T-helper 1 cell treated with Interleukin-12 subunit alpha and Interleukin-12 subunit beta and Interleukin-4 antibody, amounts not matched to agents 30 μg/mL and 1 μg/mL, for 36 hours (primary cell): Measurements from ENCODE around the gene CLDN4.
"Not testable (repeated sequence)": the region's sequence is repeated elsewhere in the genome, so short reads cannot be mapped to it uniquely, and the experiment has no call there.

Experiments used
- H3K27ac Mint-ChIP-seq: one replicate; pipeline ENCODE4 v1.8.0; 2021; ENCODE audit warnings: mild to moderate bottlenecking, mixed read lengths
- H3K27me3 Mint-ChIP-seq: one replicate; pipeline ENCODE4 v1.8.0; 2021; ENCODE audit warnings: low read depth, mixed read lengths
- H3K36me3 Mint-ChIP-seq: one replicate; pipeline ENCODE4 v1.8.0; 2021; ENCODE audit warnings: low read depth, mixed read lengths
- H3K4me1 Mint-ChIP-seq: one replicate; pipeline ENCODE4 v1.8.0; 2021; ENCODE audit warnings: low read depth, mixed read lengths
- H3K4me3 Mint-ChIP-seq: one replicate; pipeline ENCODE4 v1.8.0; 2021; ENCODE audit warnings: mild to moderate bottlenecking, moderate library complexity, mixed read lengths
- H3K9me3 Mint-ChIP-seq: one replicate; pipeline ENCODE4 v1.8.0; 2021; ENCODE audit warnings: mixed read lengths

Gene CLDN4, protein sequence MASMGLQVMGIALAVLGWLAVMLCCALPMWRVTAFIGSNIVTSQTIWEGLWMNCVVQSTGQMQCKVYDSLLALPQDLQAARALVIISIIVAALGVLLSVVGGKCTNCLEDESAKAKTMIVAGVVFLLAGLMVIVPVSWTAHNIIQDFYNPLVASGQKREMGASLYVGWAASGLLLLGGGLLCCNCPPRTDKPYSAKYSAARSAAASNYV

GRCh38 chr7:73830681-73831583, at the start of gene CLDN4:
CLDN4 (plus strand) TSS chr7:73830996; CDS start chr7:73831202, 206 bp downstream.
- peaks cover 14% of the 10 kb centered on the region for H3K27me3 Mint-ChIP-seq
- no peak within 1 kb of the TSS for H3K4me3 Mint-ChIP-seq
- H3K4me1 Mint-ChIP-seq = peaks cover 13% of the 10 kb centered on the region
- H3K9me3 Mint-ChIP-seq = no peaks in the 10 kb centered on the region
- no peaks in the 10 kb centered on the region for H3K36me3 Mint-ChIP-seq
- no peak within 1 kb of the TSS for H3K27ac Mint-ChIP-seq

GRCh38 chr7:73786588-73786987, 44.2 kb upstream of the CLDN4 start:
- H3K36me3 Mint-ChIP-seq = no peaks in the 10 kb centered on the region
- H3K27me3 Mint-ChIP-seq = no peaks in the 10 kb centered on the region
- H3K4me3 Mint-ChIP-seq = no peak overlapping the region
- H3K4me1 Mint-ChIP-seq = no peaks in the 10 kb centered on the region
- no peak overlapping the region for H3K27ac Mint-ChIP-seq
- H3K9me3 Mint-ChIP-seq = no peaks in the 10 kb centered on the region

DNA sequence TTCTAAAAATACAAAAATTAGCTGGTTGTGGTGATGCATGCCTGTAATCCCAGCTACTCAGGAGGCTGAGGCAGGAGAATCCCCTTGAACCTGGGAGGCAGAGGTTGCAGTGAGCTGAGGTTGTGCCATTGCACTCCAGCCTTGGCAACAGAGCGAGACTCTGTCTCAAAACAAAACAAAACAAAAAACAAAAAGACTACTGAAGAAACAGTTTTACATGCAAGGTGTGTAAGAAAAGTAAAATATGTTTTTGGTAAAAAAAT, 43.1 kb upstream of the CLDN4 start:
- not testable (repeated sequence) for H3K9me3 Mint-ChIP-seq, H3K4me1 Mint-ChIP-seq, H3K27ac Mint-ChIP-seq, H3K27me3 Mint-ChIP-seq, H3K4me3 Mint-ChIP-seq, H3K36me3 Mint-ChIP-seq

DNA sequence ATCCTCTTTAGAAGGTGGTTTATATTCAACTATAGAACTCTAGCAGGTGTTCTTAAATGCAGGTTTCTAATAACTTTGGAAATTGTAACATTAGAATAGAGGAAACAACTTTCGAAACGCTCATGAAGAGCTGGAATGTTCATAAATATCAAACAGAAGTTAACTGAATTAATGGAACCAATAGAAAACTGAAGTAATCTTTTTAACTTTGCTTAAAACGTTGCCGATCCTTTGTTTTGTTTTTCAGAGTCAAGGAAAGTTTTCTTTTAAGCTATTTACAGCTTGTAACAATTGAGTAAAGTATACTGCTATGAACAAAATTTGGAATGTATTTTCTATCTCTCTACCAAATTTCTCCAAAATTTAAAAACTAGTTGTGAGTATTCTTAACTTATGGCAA, 41.7 kb upstream of the CLDN4 start:
- H3K27ac Mint-ChIP-seq = no peak overlapping the region
- no peaks in the 10 kb centered on the region for H3K27me3 Mint-ChIP-seq
- H3K36me3 Mint-ChIP-seq = no peaks in the 10 kb centered on the region
- H3K4me1 Mint-ChIP-seq = no peaks in the 10 kb centered on the region
- no peaks in the 10 kb centered on the region for H3K9me3 Mint-ChIP-seq
- H3K4me3 Mint-ChIP-seq = no peak overlapping the region

GRCh38 chr7:73791170-73791690, 39.6 kb upstream of the CLDN4 start:
- not testable (repeated sequence) for H3K36me3 Mint-ChIP-seq, H3K4me3 Mint-ChIP-seq, H3K4me1 Mint-ChIP-seq, H3K27me3 Mint-ChIP-seq, H3K27ac Mint-ChIP-seq, H3K9me3 Mint-ChIP-seq

DNA sequence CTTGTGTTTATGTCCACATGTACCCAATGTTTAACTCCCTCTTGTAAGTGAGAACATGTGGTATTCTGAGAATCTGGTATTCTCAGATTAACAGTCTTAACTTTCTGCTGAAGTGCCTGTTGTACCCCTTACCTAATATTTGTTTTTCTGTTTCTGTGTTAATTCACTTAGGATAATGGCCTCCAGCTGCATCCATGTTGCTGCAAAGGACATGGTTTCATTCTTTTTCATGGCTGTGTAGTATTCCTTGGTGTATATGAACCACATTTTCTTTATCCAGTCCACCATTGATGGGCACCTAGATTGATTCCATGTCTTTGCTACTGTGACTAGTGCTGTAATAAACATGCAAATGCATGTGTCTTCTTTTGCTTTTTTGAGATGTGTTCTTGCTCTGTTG, 35.6 kb upstream of the CLDN4 start:
- not testable (repeated sequence) for H3K9me3 Mint-ChIP-seq, H3K4me3 Mint-ChIP-seq, H3K4me1 Mint-ChIP-seq, H3K27ac Mint-ChIP-seq, H3K27me3 Mint-ChIP-seq, H3K36me3 Mint-ChIP-seq

DNA sequence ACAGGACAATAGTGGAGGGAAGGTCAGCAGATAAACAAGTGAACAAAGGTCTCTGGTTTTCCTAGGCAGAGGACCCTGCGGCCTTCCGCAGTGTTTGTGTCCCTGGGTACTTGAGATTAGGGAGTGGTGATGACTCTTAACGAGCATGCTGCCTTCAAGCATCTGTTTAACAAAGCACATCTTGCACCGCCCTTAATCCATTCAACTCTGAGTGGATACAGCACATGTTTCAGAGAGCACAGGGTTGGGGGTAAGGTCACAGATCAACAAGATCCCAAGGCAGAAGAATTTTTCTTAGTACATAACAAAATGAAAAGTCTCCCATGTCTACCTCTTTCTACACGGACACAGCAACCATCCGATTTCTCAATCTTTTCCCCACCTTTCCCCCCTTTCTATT, 34.1 kb upstream of the CLDN4 start:
- not testable (repeated sequence) for H3K27ac Mint-ChIP-seq, H3K36me3 Mint-ChIP-seq, H3K4me1 Mint-ChIP-seq, H3K27me3 Mint-ChIP-seq, H3K9me3 Mint-ChIP-seq, H3K4me3 Mint-ChIP-seq

- H3K27ac Mint-ChIP-seq, H3K36me3 Mint-ChIP-seq, H3K4me3 Mint-ChIP-seq, H3K27me3 Mint-ChIP-seq, H3K4me1 Mint-ChIP-seq, H3K9me3 Mint-ChIP-seq: not testable (repeated sequence)
Measured at GRCh38 chr7:73797176-73797575, 33.6 kb upstream of the CLDN4 start.

- H3K27ac Mint-ChIP-seq = no peak overlapping the region
- H3K36me3 Mint-ChIP-seq = no peaks in the 10 kb centered on the region
- H3K9me3 Mint-ChIP-seq = no peaks in the 10 kb centered on the region
- no peak overlapping the region for H3K4me3 Mint-ChIP-seq
- no peaks in the 10 kb centered on the region for H3K4me1 Mint-ChIP-seq
- peaks cover 1% of the 10 kb centered on the region for H3K27me3 Mint-ChIP-seq
Measured at GRCh38 chr7:73799282-73800141, 31.3 kb upstream of the CLDN4 start.

GRCh38 chr7:73801577-73801976, 29.2 kb upstream of the CLDN4 start:
- Mint-ChIP-seq H3K4me3 (no peak overlapping the region), H3K27me3 (peaks cover 13% of the 10 kb centered on the region), H3K4me1 (no peaks in the 10 kb centered on the region), H3K36me3 (no peaks in the 10 kb centered on the region), H3K27ac (no peak overlapping the region), H3K9me3 (no peaks in the 10 kb centered on the region)

DNA sequence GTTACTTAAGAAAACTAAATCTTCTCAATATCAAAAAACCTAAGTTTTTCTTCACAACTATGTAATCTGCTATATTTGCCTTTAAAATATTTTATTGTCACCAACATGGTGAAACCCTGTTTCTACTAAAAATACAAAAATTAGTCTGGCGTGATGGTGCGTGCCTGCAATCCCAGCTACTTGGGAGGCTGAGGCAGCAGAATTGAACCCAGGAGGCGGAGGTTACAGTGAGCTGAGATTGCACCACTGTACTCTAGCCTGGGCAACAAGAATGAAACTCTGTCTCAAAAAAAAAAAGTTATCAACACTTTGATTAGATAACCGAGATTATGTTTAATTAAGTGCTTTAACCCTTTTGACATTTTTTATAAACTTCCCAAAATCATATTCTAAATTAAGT, 28.3 kb upstream of the CLDN4 start:
- no peaks in the 10 kb centered on the region for H3K9me3 Mint-ChIP-seq
- H3K27me3 Mint-ChIP-seq = peaks cover 13% of the 10 kb centered on the region
- no peak overlapping the region for H3K27ac Mint-ChIP-seq
- no peak overlapping the region for H3K4me3 Mint-ChIP-seq
- no peaks in the 10 kb centered on the region for H3K4me1 Mint-ChIP-seq
- no peaks in the 10 kb centered on the region for H3K36me3 Mint-ChIP-seq

GRCh38 chr7:73809467-73809951, 21.3 kb upstream of the CLDN4 start:
- peaks cover 2% of the 10 kb centered on the region for H3K4me1 Mint-ChIP-seq
- H3K36me3 Mint-ChIP-seq = no peaks in the 10 kb centered on the region
- peaks cover 14% of the 10 kb centered on the region for H3K27me3 Mint-ChIP-seq
- H3K4me3 Mint-ChIP-seq = no peak overlapping the region
- no peak overlapping the region for H3K27ac Mint-ChIP-seq
- H3K9me3 Mint-ChIP-seq = no peaks in the 10 kb centered on the region

DNA sequence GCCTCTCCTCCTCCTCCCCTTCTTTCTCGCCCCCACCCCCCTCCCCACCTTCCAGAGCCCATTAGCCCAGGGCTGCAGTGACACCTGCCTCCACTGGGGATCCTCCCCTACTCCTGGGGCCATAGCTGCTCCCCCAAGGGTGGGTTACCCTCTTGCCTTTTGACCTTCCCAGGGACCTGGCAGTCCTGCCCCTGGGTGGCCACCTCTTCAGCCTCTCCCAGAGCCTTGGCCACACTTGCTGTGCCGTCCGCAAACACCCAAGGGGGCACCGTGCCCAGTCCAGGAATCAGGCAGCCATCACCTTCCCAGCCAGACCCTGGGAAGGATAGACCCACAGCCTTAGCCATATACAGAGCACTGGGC, 19.8 kb upstream of the CLDN4 start:
- H3K4me3 Mint-ChIP-seq = no peak overlapping the region
- no peak overlapping the region for H3K27ac Mint-ChIP-seq
- peaks cover 6% of the 10 kb centered on the region for H3K27me3 Mint-ChIP-seq
- no peaks in the 10 kb centered on the region for H3K36me3 Mint-ChIP-seq
- H3K9me3 Mint-ChIP-seq = no peaks in the 10 kb centered on the region
- H3K4me1 Mint-ChIP-seq = peaks cover 2% of the 10 kb centered on the region

- Mint-ChIP-seq H3K27me3 (peaks cover 4% of the 10 kb centered on the region), H3K4me1 (peaks cover 2% of the 10 kb centered on the region), H3K36me3 (no peaks in the 10 kb centered on the region), H3K4me3 (no peak overlapping the region), H3K9me3 (no peaks in the 10 kb centered on the region), H3K27ac (no peak overlapping the region)
Measured at GRCh38 chr7:73811760-73812168, 19.0 kb upstream of the CLDN4 start.

DNA sequence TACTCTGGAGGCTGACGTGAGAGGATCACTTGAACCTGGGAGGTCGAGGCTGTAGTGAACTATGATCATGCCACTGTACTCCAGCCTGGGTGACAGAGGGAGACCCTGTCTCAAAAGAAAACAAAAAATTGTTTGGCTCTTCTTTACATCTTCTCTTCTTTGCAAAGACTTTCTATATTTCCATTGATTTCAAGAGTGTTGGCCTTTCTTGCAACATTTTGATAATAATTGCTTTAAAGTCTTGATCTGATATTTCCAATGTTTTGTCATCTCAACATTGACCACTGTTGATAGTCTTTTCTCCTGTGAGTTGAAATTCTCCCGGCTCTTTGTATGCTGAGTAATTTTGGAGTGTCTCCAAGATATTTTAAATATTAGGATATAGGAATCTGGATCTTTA, 17.8 kb upstream of the CLDN4 start:
- Mint-ChIP-seq H3K36me3 (no peaks in the 10 kb centered on the region), H3K4me1 (peaks cover 2% of the 10 kb centered on the region), H3K4me3 (no peak overlapping the region), H3K27me3 (peaks cover 4% of the 10 kb centered on the region), H3K27ac (no peak overlapping the region), H3K9me3 (no peaks in the 10 kb centered on the region)
